Astrocyte (in vitro differentiated cells and primary cell): ENCODE measurements around the gene SCRN1. TPM values are rescaled to one million over a fixed set of nuclear protein-coding genes. Genes with fewer than 3 reads are reported as not detected.

Experiments
- DNase-seq: peaks from one replicate; pipeline ENCODE4 v3.0.0-alpha.2; 2010; ENCODE audit warnings: low read depth
- FAIRE-seq: peaks from 2 replicates; lab custom pipeline; 2011; peaks lifted over from hg19 to GRCh38; lab: Jason Lieb, UNC
- H2AFZ ChIP-seq: 2 replicates; pipeline ENCODE4 v1.6.0; 2012; ENCODE audit warnings: low read depth, low read length, inconsistent platforms
- H3K27ac ChIP-seq: 2 replicates; pipeline ENCODE4 v1.5.1; 2011; ENCODE audit warnings: low read depth, low read length, inconsistent platforms
- H3K27me3 ChIP-seq: 2 replicates; pipeline ENCODE4 v1.6.0; 2011; ENCODE audit warnings: low read length, inconsistent platforms; ENCODE audit not compliant: insufficient read depth
- H3K36me3 ChIP-seq: 2 replicates; pipeline ENCODE4 v1.5.1; 2011; ENCODE audit warnings: low read length, inconsistent platforms; ENCODE audit not compliant: insufficient read depth
- H3K4me1 ChIP-seq: 2 replicates; pipeline ENCODE4 v1.5.1; 2011; ENCODE audit warnings: low read length, inconsistent platforms; ENCODE audit not compliant: insufficient read depth
- H3K4me2 ChIP-seq: 2 replicates; pipeline ENCODE4 v1.6.0; 2012; ENCODE audit warnings: low read length, inconsistent platforms
- H3K4me3 ChIP-seq: 2 replicates; pipeline ENCODE4 v1.5.1; 2011; ENCODE audit warnings: low read depth, mild to moderate bottlenecking, low read length, inconsistent platforms; ENCODE audit not compliant: insufficient read depth
- H3K79me2 ChIP-seq: 2 replicates; pipeline ENCODE4 v1.6.0; 2012; ENCODE audit warnings: mild to moderate bottlenecking, low read length, inconsistent platforms; ENCODE audit not compliant: insufficient read depth
- H3K9ac ChIP-seq: 2 replicates; pipeline ENCODE4 v1.6.0; 2012; ENCODE audit warnings: mild to moderate bottlenecking, low read length, inconsistent platforms
- H3K9me3 ChIP-seq: 2 replicates; pipeline ENCODE4 v1.5.1; 2012; ENCODE audit warnings: low read depth, mild to moderate bottlenecking, low read length, inconsistent platforms; ENCODE audit not compliant: insufficient read depth
- H4K20me1 ChIP-seq: 2 replicates; pipeline ENCODE4 v1.6.0; 2012; ENCODE audit warnings: low read length, inconsistent platforms; ENCODE audit not compliant: insufficient read depth
- H3K27ac Mint-ChIP-seq: one replicate; pipeline ENCODE4 v1.8.0; 2021; ENCODE audit warnings: mild to moderate bottlenecking, mixed read lengths; ENCODE audit not compliant: unreplicated experiment
- H3K27me3 Mint-ChIP-seq: one replicate; pipeline ENCODE4 v1.8.0; 2021; ENCODE audit warnings: low read depth, mixed read lengths; ENCODE audit not compliant: unreplicated experiment
- H3K36me3 Mint-ChIP-seq: one replicate; pipeline ENCODE4 v1.8.0; 2021; ENCODE audit warnings: low read depth, mixed read lengths; ENCODE audit not compliant: unreplicated experiment
- H3K4me1 Mint-ChIP-seq: one replicate; pipeline ENCODE4 v1.8.0; 2021; ENCODE audit warnings: low read depth, mixed read lengths; ENCODE audit not compliant: unreplicated experiment
- H3K4me3 Mint-ChIP-seq: one replicate; pipeline ENCODE4 v1.8.0; 2021; ENCODE audit warnings: mild to moderate bottlenecking, moderate library complexity, mixed read lengths; ENCODE audit not compliant: unreplicated experiment
- H3K9me3 Mint-ChIP-seq: one replicate; pipeline ENCODE4 v1.8.0; 2021; ENCODE audit warnings: mild to moderate bottlenecking, mixed read lengths; ENCODE audit not compliant: unreplicated experiment
- CTCF ChIP-seq: IDR thresholded peaks from 2 replicates; pipeline ENCODE4 v1.5.1; 2011; ENCODE audit warnings: low read depth, mild to moderate bottlenecking, inconsistent platforms, low read length, moderate library complexity; ENCODE audit not compliant: insufficient read depth
- EZH2 ChIP-seq: IDR thresholded peaks from 2 replicates; pipeline ENCODE4 v1.6.1; 2012; ENCODE audit warnings: mild to moderate bottlenecking, low read length, inconsistent platforms; ENCODE audit not compliant: insufficient read depth
- total RNA-seq: library from RNA; stranded (reverse); gene quantifications from 2 replicates; pipeline ENCODE4 v1.2.1, GENCODE V29; 2021

Gene SCRN1
- total RNA-seq, 1 donor from 2014 or later, result 116 TPM

DNA sequence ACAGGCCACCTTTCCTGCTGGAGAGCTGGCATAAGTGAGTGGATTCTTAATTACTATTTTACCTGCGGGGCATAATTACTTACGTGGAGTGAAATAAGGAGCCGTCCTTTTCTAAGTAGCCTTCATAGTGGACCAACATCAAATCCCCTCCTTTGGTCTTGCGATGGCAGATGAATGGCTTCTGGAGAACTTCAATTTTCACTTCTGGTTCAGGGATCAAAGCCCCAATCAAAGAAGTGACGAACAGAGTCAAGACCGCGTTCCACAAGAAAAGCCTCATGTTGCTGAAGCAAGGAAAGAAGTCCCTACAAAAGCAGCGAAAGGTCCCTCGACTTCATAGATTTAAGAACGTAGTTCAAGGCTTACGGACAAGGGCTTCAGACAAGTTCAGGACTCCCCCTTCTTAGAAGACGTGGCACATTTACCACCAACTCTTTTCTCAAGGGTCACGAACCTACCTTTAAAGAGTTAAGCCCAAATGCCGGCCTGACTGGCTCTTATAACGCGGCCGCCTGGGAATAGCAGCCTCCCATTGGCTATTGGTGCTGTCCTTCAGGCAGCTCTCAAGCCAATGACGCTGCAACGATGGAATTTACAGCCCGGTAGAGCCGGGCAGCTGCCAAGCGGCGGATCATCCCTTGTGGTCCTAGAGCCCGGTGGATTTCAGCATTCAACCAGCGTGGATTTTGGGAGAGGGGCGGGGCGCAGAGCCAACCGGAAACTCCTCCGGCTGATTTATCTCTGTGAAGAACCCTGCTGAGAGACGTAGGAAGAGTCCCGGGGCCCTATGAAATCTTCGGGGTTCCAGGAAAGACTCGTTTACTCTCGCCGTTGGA, 36.8 kb upstream of the SCRN1 start, which contains the start of gene FKBP14:
Gene FKBP14 (minus strand): TSS at position 474 of the 836 bp plus-strand sequence. CDS start 194 bp downstream, at position 280.
- peaks cover 23% of the 10 kb centered on the region for H3K4me1 Mint-ChIP-seq
- H3K27ac Mint-ChIP-seq, result peak within 1 kb of the TSS; percentile 89
- H3K27me3 Mint-ChIP-seq, result no peaks in the 10 kb centered on the region
- peaks cover 59% of the 10 kb centered on the region for H4K20me1 ChIP-seq
- H3K4me3 Mint-ChIP-seq, result peak within 1 kb of the TSS; percentile 99
- H3K4me3 ChIP-seq, result peak within 1 kb of the TSS; percentile 98
- H3K36me3 ChIP-seq, result no peaks in the 10 kb centered on the region
- H3K27me3 ChIP-seq, result no peaks in the 10 kb centered on the region
- peak within 1 kb of the TSS; percentile 86 for H3K4me2 ChIP-seq
- peaks cover 5% of the 10 kb centered on the region for H3K36me3 Mint-ChIP-seq
- no peaks in the 10 kb centered on the region for H3K9me3 ChIP-seq
- H3K4me1 ChIP-seq, result peaks cover 30% of the 10 kb centered on the region
- peak within 1 kb of the TSS; percentile 90 for H2AFZ ChIP-seq
- peaks cover 78% of the 10 kb centered on the region for H3K79me2 ChIP-seq
- peak within 1 kb of the TSS; percentile 92 for H3K9ac ChIP-seq
- no peaks in the 10 kb centered on the region for H3K9me3 Mint-ChIP-seq
- peak within 1 kb of the TSS; percentile 91 for H3K27ac ChIP-seq
- TF ChIP-seq EZH2 (no peak), CTCF (no peak)
- peak; percentile 100 for DNase-seq
- FAIRE-seq, result no peak

- no peaks in the 10 kb centered on the region for H3K27me3 ChIP-seq
- H3K4me1 ChIP-seq, result peaks cover 26% of the 10 kb centered on the region
- peak overlapping the region; percentile 86 for H3K4me2 ChIP-seq
- H4K20me1 ChIP-seq, result peaks cover 41% of the 10 kb centered on the region
- H3K4me1 Mint-ChIP-seq, result peaks cover 26% of the 10 kb centered on the region
- no peak overlapping the region for H3K9ac ChIP-seq
- no peak overlapping the region for H3K27ac ChIP-seq
- no peak overlapping the region for H2AFZ ChIP-seq
- peaks cover 59% of the 10 kb centered on the region for H3K79me2 ChIP-seq
- H3K4me3 ChIP-seq, result no peak overlapping the region
- H3K4me3 Mint-ChIP-seq, result peak overlapping the region; percentile 99
- H3K36me3 ChIP-seq, result peaks cover 2% of the 10 kb centered on the region
- no peak for TF ChIP-seq CTCF
- TF ChIP-seq EZH2, result no peak
- no peaks in the 10 kb centered on the region for H3K9me3 Mint-ChIP-seq
- H3K27me3 Mint-ChIP-seq, result no peaks in the 10 kb centered on the region
- DNase-seq (no peak), FAIRE-seq (no peak)
- H3K36me3 Mint-ChIP-seq, result peaks cover 5% of the 10 kb centered on the region
- no peak overlapping the region for H3K27ac Mint-ChIP-seq
- H3K9me3 ChIP-seq, result no peaks in the 10 kb centered on the region
These were observed 33.9 kb upstream of the SCRN1 start for GRCh38 chr7:30023524-30023923.

DNA sequence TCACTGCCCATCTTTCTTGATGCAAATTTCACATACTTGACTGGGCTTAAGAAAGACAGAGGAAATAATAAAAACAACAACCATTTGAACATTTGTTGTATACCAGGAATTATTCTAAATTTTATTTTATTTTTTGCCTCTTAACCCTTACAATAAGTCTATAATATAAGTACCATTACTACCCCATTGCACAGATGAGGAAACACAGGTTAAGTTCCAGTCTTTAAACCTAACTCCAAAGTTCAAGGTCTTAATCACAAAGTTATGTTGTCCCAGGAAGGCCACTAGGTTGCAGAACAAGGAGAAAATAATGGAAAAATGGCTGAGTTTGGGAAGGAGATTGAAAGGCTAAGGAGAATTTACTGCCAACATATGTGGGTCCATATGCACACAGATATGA, 33.4 kb upstream of the SCRN1 start:
- no peaks in the 10 kb centered on the region for H3K27me3 Mint-ChIP-seq
- Histone ChIP-seq H2AFZ (no peak overlapping the region), H3K27me3 (no peaks in the 10 kb centered on the region), H3K4me3 (no peak overlapping the region), H3K4me1 (peaks cover 26% of the 10 kb centered on the region), H3K9me3 (no peaks in the 10 kb centered on the region), H3K27ac (no peak overlapping the region), H3K9ac (no peak overlapping the region), H4K20me1 (peaks cover 41% of the 10 kb centered on the region), H3K79me2 (peaks cover 58% of the 10 kb centered on the region), H3K36me3 (peaks cover 7% of the 10 kb centered on the region), H3K4me2 (peak overlapping the region; percentile 86)
- H3K4me1 Mint-ChIP-seq, result peaks cover 26% of the 10 kb centered on the region
- peaks cover 5% of the 10 kb centered on the region for H3K36me3 Mint-ChIP-seq
- FAIRE-seq (no peak), DNase-seq (no peak)
- H3K4me3 Mint-ChIP-seq, result peak overlapping the region; percentile 99
- no peaks in the 10 kb centered on the region for H3K9me3 Mint-ChIP-seq
- TF ChIP-seq EZH2 (no peak), CTCF (no peak)
- H3K27ac Mint-ChIP-seq, result no peak overlapping the region
